GM11168 (cell line): Measurements from ENCODE around the gene TPBGL.

Experiments
- in situ Hi-C: fragments of 300-500 bp; cut with MboI; formaldehyde crosslinking; loops from one replicate; pipeline ENCODE4 v1.12.0; 2022; ENCODE audit warnings: low sequenced_read_pairs; ENCODE audit not compliant: unreplicated experiment

Gene TPBGL

DNA sequence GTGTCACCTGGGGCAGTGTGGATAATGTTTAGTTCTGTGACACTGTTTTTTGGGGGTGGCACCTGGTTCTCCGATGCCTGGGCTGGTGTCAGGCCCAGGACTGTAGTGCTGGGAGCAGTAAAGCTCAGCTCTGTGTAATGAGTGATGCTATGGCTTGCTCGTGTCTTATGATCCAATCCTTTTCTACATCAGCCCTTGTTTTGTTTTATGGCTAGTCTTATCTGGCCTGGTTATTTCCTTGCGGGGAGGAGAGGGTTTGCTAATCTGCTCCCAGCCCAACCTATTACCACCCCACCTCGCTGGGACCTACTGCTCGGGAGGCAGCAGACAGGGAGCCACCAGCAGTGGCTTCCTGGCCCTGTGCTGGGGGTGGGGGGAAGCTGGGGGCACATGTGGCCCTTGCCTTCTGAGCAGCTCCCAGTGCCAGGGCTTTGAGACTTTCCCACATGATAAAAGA lies 35.0 kb upstream of the TPBGL start:
- in situ Hi-C loops = loop anchor here (10.0 kb wide), 1 partner anchor 61 kb away; no protein-coding TSS in a partner anchor

DNA sequence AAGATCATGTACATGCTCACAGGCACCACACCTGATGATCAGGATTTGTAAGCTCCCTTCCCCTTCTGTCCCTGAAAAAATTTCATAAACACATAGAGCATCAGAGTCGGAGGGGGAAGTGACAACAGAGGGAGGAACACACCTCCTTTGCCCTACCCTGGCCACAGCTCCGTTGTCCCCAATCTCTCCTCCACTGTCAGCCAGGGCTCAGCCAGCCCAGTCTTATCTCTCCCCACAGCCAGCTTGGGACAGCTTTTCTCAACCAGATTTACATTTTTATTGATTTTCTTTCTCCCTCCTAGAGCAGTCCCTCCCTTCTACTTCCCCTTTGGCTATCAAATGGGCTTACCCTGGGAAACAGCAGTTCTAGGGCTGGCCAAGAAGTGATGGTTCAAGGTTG lies 32.1 kb upstream of the TPBGL start:
- in situ Hi-C loops = loop anchor here (10.0 kb wide), 1 partner anchor 64 kb away; no protein-coding TSS in a partner anchor

DNA sequence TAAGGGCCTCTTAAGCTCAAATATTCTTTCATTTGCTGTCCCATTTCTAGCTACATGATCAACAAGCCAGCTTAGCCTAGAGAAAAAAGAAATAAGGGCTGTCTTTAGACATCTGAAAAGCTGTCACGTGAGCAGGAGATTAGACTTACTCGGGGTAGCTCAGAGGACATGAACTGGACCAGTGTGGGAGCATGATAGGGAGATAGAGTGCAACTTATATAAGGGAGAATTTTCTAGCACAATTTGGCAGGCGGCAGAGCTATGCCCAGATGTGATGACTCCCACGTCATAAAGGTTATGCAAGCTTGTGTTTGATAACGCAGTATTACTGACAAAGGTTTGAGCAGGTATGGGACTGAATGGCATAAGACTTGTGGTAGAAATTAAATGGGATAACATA lies 28.2 kb upstream of the TPBGL start:
- in situ Hi-C loops = no loop called here

DNA sequence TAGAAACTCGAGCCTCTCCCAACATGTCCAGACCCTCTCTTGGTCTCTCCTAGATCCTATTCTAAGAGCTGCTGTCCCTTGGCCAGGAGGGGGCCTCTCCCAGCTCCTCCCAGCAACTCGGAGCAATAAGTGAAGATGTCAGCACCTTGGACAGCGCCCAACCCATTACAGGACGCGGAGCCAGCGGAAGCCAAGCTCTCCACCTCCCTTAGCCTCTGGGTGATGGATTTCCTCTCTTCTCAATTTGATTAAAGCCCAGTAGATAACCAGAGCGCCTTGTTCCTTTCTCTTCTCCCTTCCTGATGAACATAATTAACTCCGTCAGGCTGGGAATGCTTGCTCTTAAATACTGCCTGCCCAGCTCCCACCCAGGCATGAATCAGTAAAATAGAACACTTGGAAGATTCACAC lies 26.2 kb upstream of the TPBGL start:
- in situ Hi-C loops = no loop called here

- in situ Hi-C loops = no loop called here
Observed at GRCh38 chr11:75214843-75215242, 25.7 kb upstream of the TPBGL start.

GRCh38 chr11:75219869-75220268 lies 20.7 kb upstream of the TPBGL start:
- in situ Hi-C loops = no loop called here

- in situ Hi-C loops = no loop called here
Observed at GRCh38 chr11:75223954-75224643, 16.5 kb upstream of the TPBGL start.

DNA sequence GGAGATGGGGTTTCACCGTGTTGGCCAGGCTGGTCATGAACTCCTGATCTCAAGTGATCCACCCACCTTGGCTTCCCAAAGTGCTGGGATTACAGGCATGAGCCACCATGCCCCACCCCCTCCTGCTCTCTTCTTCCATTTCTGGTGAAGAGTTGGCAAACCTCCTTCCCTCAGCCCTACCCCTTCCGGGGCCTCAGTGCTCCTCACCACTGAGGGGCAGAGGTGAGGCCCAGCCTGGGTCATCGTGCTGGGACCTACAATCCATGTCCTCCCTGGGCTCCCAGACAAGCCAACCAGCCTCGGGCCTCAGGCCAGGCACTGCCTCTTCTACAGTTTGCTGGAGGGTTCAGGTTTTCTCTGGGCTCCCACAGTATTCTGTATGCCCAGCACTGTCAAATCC lies 14.8 kb upstream of the TPBGL start:
- in situ Hi-C loops = no loop called here

DNA sequence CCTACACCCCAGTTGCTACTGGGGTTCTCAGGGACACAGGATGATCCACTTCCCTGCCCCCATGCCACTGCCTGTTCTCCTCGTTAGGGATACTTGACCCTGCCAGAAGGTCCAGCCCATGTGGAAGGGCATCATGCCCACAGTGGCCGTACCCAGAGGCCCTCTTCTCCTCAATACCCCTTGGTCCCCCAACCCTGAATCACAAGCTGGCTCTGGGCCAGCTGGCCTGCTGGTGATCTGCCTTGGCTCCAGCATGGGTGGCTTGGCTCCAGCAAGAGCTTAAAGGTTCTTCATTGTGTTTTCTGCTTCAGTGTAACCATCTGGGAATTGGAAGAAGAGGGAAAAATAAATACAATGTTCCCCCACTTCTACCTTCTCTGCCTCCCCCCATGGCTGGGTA lies 11.1 kb upstream of the TPBGL start:
- in situ Hi-C loops = no loop called here

GRCh38 chr11:75230621-75231020 lies 10.0 kb upstream of the TPBGL start:
- in situ Hi-C loops = no loop called here

- in situ Hi-C loops = no loop called here
Observed at GRCh38 chr11:75233754-75234172, 6.8 kb upstream of the TPBGL start.

GRCh38 chr11:75236062-75236461 lies 4.5 kb upstream of the TPBGL start:
- in situ Hi-C loops = no loop called here

DNA sequence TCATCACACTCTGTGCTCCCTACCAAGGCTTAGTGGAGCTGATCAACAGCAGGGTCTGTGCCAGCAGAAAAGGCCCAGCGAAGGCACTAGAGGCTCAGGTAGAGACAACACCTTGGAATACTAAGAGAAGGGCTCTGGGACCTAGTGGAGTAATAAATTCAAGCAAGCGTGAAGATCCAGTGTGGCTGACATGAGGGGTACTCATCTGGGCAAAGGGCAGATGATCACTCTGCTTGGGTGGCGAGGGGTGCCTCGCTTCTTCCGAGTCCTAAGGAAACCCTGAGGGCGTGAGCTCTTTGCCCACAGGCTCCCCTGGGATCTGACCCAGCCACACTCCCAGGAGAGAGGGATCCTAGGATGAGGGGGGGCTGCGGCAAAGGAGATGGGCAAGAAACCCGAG lies 3.5 kb upstream of the TPBGL start:
- in situ Hi-C loops = no loop called here

- in situ Hi-C loops = no loop called here
Observed at GRCh38 chr11:75238595-75239440, 1.8 kb upstream of the TPBGL start.

GRCh38 chr11:75239531-75240290 lies 863 bp upstream of the TPBGL start:
- in situ Hi-C loops = no loop called here

- in situ Hi-C loops = no loop called here
Observed at GRCh38 chr11:75241036-75241905, 697 bp downstream of the TPBGL start.

GRCh38 chr11:75241906-75242644 lies 1.5 kb downstream of the TPBGL start:
- in situ Hi-C loops = no loop called here

DNA sequence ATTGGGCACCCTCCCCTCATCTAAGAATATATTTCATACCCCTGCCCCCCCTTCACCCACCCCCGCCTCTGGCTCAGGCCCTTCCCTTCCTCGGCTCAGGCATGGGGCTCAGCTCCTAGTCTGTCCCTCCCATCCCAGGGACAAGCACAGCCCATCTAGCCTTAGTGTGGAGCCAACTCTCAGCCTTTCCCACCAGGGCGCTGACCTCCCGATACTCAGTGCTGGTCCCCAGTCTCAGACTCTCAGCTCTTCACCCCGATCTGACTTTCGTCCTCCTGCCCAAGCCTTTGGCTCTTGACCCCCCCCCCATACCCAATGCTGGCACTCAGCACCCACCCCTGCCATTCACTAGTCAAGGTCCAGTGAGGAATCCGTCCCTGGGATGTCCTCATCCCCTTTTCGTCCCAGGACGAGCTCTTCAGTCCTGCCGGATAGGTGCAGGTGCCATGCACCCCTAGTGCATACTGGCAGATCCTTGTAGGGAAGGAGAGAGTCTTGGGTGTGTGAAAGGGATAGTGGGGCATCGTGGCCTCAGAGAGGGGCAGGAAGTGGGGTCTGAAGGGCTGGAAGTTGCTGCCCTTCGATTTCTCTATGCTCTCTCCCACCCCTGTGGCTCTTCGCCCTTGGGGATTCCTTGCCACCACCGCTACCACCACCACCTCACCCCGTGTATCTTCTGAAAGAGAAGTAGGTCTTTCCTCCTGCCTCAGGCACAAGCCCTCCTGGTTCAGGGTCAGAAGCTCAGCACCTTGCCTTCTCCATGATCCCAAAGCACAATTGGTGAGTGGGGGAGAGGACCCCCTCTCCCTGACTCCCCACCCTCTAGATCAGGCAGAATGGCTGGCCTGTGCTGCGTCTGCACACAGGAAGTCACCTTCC lies 2.4 kb downstream of the TPBGL start:
- in situ Hi-C loops = no loop called here
